Duodenal mucosa (tissue), 2 donors: ENCODE data around the gene MYO3B.
"Not testable (repeated sequence)": the region's sequence is repeated elsewhere in the genome, so short reads cannot be mapped to it uniquely, and the experiment has no call there.

ENCODE experiments used
- H3K27ac ChIP-seq: one replicate; pipeline ENCODE4 v1.7.0; 2013; ENCODE audit warnings: low read depth, low read length
- H3K27me3 ChIP-seq, 2 donors: one replicate each; pipeline ENCODE4 v1.7.0; 2013; ENCODE audit warnings: low read length in 2 of 2, control low read depth in 1 of 2; ENCODE audit not compliant: insufficient read depth in 2 of 2, control insufficient read depth in 1 of 2
- H3K36me3 ChIP-seq, 2 donors: one replicate each; pipeline ENCODE4 v1.7.0; 2013; ENCODE audit warnings: low read length in 2 of 2, control low read depth in 1 of 2; ENCODE audit not compliant: insufficient read depth in 2 of 2, control insufficient read depth in 1 of 2
- H3K4me1 ChIP-seq, 2 donors: one replicate each; pipeline ENCODE4 v1.7.0; 2013; ENCODE audit warnings: low read length in 2 of 2, control low read depth in 1 of 2; ENCODE audit not compliant: insufficient read depth in 2 of 2, control insufficient read depth in 1 of 2
- H3K4me3 ChIP-seq, 2 donors: one replicate each; pipeline ENCODE4 v1.7.0; 2013; ENCODE audit warnings: low read length in 2 of 2, low read depth in 1 of 2
- H3K9ac ChIP-seq, 2 donors: one replicate each; pipeline ENCODE4 v1.7.0; 2013; ENCODE audit warnings: low read length in 2 of 2, low read depth in 1 of 2
- H3K9me3 ChIP-seq, 2 donors: one replicate each; pipeline ENCODE4 v1.7.0; 2013; ENCODE audit warnings: low read length in 2 of 2, control low read depth in 1 of 2; ENCODE audit not compliant: control insufficient read depth in 1 of 2

Gene MYO3B

GRCh38 chr2:170255137-170255536 lies 77.2 kb downstream of the MYO3B start:
- no peaks in the 10 kb centered on the region for H3K4me1 ChIP-seq
- H3K36me3 ChIP-seq, result no peaks in the 10 kb centered on the region
- no peak overlapping the region for H3K27ac ChIP-seq
- H3K9me3 ChIP-seq, result no peaks in the 10 kb centered on the region
- H3K27me3 ChIP-seq, result no peaks in the 10 kb centered on the region
- H3K9ac ChIP-seq, result no peak overlapping the region
- no peak overlapping the region for H3K4me3 ChIP-seq

DNA sequence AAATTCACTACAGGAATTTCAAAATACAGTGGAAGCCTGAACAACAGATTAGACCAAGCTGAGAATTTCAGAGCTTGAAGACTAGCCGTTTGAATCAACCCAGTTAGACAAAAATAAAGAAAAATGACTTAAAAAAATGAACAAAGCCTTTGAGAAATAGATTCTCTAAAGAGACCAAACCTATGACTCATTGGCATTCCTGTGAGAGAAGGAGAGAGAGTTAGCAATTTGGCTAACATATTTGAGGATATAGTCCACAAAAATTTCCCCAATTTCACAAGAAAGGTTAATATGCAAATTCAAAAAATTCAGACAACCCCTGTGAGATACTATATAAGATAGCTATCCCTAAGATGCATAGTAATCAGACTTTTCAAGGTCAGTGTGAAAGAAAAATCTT lies 78.0 kb downstream of the MYO3B start:
- Histone ChIP-seq H3K9ac (no peak overlapping the region), H3K36me3 (no peaks in the 10 kb centered on the region), H3K9me3 (no peaks in the 10 kb centered on the region), H3K4me1 (no peaks in the 10 kb centered on the region), H3K27me3 (no peaks in the 10 kb centered on the region), H3K27ac (no peak overlapping the region), H3K4me3 (no peak overlapping the region)

- Histone ChIP-seq H3K36me3 (no peaks in the 10 kb centered on the region), H3K9me3 (peaks cover 0 to 4% of the 10 kb centered on the region in 2 donors), H3K4me3 (no peak overlapping the region), H3K9ac (no peak overlapping the region), H3K27me3 (no peaks in the 10 kb centered on the region), H3K4me1 (no peaks in the 10 kb centered on the region), H3K27ac (no peak overlapping the region)
Observed at GRCh38 chr2:170258382-170258781, 80.4 kb downstream of the MYO3B start.

GRCh38 chr2:170260188-170260587 lies 82.2 kb downstream of the MYO3B start:
- Histone ChIP-seq H3K9me3 (peaks cover 0 to 4% of the 10 kb centered on the region in 2 donors), H3K4me3 (no peak overlapping the region), H3K4me1 (no peaks in the 10 kb centered on the region), H3K27me3 (no peaks in the 10 kb centered on the region), H3K9ac (no peak overlapping the region), H3K36me3 (no peaks in the 10 kb centered on the region), H3K27ac (no peak overlapping the region)

DNA sequence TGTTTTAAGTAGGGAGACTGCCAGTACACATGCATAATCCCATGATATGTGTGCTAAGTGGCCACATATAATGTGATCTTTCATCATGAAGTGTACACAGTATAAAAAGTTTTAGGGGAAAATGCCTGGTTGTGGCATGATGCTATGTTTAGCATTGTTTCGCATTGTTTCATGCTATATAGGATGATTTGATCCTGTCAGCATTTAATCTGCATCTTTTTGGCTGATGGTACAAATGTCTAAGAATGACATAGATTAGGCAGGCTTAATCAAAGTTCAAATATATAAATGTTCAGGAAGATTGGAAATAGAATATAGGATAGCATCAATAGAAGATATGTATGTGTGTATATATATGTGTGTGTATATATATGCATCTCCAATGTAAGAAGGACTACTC lies 83.6 kb downstream of the MYO3B start:
- H3K4me1 ChIP-seq, result no peaks in the 10 kb centered on the region
- H3K27me3 ChIP-seq, result no peaks in the 10 kb centered on the region
- H3K4me3 ChIP-seq, result no peak overlapping the region
- no peak overlapping the region for H3K9ac ChIP-seq
- peaks cover 0 to 4% of the 10 kb centered on the region in 2 donors for H3K9me3 ChIP-seq
- H3K36me3 ChIP-seq, result no peaks in the 10 kb centered on the region
- H3K27ac ChIP-seq, result no peak overlapping the region

DNA sequence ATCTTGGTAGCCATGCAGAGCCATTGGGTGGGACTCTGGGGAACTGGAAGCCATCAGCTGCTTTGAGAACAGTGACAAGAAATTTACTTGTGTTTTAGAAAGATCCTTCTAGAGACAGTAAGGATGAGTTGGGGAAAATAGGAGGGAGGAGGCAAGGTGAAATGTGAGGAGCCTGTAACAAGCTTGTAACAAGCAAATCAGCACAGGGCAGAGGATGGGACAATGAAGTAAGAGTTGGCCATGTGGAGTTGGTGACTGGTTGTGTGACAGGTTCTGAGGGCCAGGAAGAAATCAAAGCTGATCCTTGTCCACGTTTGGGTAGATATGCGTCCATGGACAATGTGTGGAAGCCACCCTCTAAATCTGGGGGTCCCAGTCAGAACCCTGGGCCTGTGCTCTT lies 84.4 kb downstream of the MYO3B start:
- Histone ChIP-seq H3K9me3 (peaks cover 0 to 4% of the 10 kb centered on the region in 2 donors), H3K9ac (no peak overlapping the region), H3K36me3 (no peaks in the 10 kb centered on the region), H3K4me1 (no peaks in the 10 kb centered on the region), H3K27me3 (no peaks in the 10 kb centered on the region), H3K27ac (no peak overlapping the region), H3K4me3 (no peak overlapping the region)

DNA sequence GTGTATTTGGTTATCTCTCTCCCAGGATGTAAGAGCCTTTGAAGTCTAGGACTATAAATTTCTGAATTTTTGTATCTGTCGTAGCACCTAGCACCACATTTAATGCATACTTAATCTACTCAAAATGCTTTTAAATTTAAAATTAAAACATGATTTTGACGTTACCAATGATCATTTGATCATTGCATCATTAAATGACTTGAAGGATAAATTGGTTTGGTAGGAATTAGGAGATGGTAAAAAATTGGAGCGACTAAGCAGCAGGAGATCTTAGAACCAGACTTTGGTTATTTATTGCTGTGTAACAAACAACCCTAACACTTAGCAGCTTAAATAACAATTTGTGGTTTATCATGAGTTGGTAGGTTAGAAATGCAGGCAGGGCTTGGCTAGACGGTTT lies 84.9 kb downstream of the MYO3B start:
- Histone ChIP-seq H3K9ac (no peak overlapping the region), H3K4me1 (no peaks in the 10 kb centered on the region), H3K9me3 (peaks cover 0 to 4% of the 10 kb centered on the region in 2 donors), H3K4me3 (no peak overlapping the region), H3K36me3 (no peaks in the 10 kb centered on the region), H3K27ac (no peak overlapping the region), H3K27me3 (no peaks in the 10 kb centered on the region)

GRCh38 chr2:170263728-170264521 lies 86.0 kb downstream of the MYO3B start:
- H3K27ac ChIP-seq, H3K4me1 ChIP-seq, H3K9ac ChIP-seq, H3K27me3 ChIP-seq, H3K9me3 ChIP-seq, H3K4me3 ChIP-seq, H3K36me3 ChIP-seq: not testable (repeated sequence)

DNA sequence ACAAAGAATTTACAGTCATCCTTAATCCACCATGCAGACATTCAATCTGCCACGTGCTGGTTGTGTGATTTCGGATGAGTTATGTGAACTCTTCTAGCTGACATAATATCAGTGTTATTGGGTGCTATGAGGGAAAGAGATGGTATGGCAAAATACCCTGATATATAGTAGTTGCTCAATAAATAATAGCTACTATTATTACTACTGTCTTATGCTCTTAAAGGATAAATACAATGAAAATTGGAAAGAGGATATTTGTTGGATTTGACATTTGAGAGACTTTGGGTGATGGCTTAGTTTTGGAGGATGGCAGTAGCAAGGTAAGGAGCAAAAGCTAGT lies 86.5 kb downstream of the MYO3B start:
- Histone ChIP-seq H3K4me1 (no peaks in the 10 kb centered on the region), H3K9ac (no peak overlapping the region), H3K27me3 (no peaks in the 10 kb centered on the region), H3K36me3 (no peaks in the 10 kb centered on the region), H3K27ac (no peak overlapping the region), H3K9me3 (peaks cover 0 to 4% of the 10 kb centered on the region in 2 donors), H3K4me3 (no peak overlapping the region)

DNA sequence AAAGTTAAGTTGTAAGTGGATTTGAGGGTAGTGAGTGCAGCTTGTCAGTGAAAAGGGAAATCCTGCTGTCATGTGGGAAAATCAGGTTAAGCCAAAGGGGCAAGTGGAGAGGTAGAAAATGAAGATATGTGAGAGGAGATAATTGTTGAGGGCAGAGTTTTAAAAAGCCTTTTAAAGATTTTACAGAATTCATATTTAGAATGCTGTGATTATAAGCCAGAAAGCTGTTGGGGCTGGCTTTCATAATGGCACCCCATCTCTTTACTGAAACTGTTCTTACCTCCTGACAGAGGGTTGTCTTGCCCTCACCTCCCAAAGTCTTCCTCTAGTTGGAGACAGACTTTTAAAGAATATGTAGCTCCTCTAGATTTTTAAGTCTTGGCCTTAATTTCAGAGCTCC lies 86.9 kb downstream of the MYO3B start:
- Histone ChIP-seq H3K9me3 (peaks cover 0 to 4% of the 10 kb centered on the region in 2 donors), H3K27ac (no peak overlapping the region), H3K9ac (no peak overlapping the region), H3K27me3 (no peaks in the 10 kb centered on the region), H3K36me3 (no peaks in the 10 kb centered on the region), H3K4me3 (no peak overlapping the region), H3K4me1 (no peaks in the 10 kb centered on the region)
